Skin of body (tissue), 2 donors: ENCODE results near the gene FGD4. TPM values are rescaled to one million over a fixed set of nuclear protein-coding genes. Genes with fewer than 3 reads are reported as not detected.

Experiments used
- DNase-seq: peaks from one replicate; lab custom pipeline; 2025; lab: John Stamatoyannopoulos, UW
- total RNA-seq: library from RNA; depleted of rRNA; stranded (reverse); fragments of >200 nt; gene quantifications from one replicate; pipeline ENCODE4 v1.2.3, GENCODE V29; 2014

Gene FGD4
- total RNA-seq, 1 donor from 2014 or later: 21.9 TPM

- DNase-seq: no peak
Measured at GRCh38 chr12:32604565-32604964, 205.2 kb downstream of the FGD4 start.

- DNase-seq: no peak
Measured at GRCh38 chr12:32605326-32606095, 206.2 kb downstream of the FGD4 start.

GRCh38 chr12:32606443-32606842, 207.1 kb downstream of the FGD4 start:
- DNase-seq: no peak

- DNase-seq: no peak
Measured at GRCh38 chr12:32609966-32610365, 210.6 kb downstream of the FGD4 start.

DNA sequence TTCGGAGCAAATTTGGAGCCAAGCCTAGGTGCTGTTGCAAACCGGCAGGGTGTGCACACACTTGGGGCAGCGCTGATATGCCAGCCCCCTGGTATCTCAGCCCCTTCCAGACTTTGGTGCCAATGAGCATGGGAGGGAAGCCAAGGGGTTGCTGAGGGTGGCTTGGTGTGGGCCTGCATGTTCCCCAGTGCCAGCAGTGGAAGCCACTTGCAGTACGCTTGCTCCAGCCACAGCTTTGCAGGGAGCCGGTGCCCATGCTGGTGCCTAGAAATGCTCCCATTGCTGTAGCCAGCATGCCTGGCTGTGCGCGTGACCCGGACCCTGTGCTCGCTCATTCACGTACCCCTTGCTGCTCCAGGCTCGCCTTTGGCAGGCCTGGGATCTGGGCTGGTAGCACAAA, 212.6 kb downstream of the FGD4 start:
- no peak for DNase-seq

- no peak for DNase-seq
Measured at GRCh38 chr12:32612658-32613614, 213.6 kb downstream of the FGD4 start.

GRCh38 chr12:32615441-32615840, 216.1 kb downstream of the FGD4 start:
- DNase-seq: no peak

DNA sequence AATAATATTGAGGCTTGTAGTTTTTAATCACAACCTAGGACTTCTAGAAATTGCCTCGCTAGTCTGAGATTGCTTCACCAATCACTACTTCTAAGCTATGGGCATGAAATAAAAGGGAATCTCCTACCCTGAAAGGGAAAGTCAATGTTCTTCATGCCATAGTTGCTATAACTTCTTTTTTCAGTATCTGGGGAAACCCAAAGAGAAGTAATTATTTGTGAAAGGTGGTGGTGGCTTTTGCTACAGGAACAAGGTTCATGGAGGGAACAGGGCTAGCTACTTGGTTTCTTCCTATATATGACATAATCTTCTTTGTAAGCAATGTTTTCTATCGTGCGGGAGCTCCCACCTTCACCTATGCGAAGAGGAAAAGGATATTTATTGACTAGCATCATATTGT, 218.2 kb downstream of the FGD4 start:
- no peak for DNase-seq

GRCh38 chr12:32618115-32618514, 218.8 kb downstream of the FGD4 start:
- DNase-seq: no peak

GRCh38 chr12:32627976-32628375, 228.6 kb downstream of the FGD4 start:
- no peak for DNase-seq

GRCh38 chr12:32641287-32641901, 242.0 kb downstream of the FGD4 start:
- no peak for DNase-seq

DNA sequence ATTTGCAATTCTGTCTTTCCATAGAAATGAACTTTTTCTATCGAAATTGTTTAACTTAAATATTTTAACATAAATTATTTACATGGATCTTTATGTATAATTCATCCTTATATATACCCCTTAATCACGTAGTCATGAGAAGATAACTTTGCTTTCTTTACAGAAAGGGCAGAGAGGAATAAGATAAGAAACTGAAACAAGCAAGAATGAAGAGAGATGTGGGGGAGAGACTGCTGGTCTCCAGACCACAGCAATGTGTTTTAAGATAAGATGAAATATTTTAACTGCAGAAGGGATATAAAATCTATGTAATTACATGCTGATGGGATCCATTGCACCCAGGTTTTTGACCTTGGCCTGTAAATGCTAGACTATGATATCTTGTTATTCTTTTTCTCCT, 245.1 kb downstream of the FGD4 start:
- no peak for DNase-seq

DNA sequence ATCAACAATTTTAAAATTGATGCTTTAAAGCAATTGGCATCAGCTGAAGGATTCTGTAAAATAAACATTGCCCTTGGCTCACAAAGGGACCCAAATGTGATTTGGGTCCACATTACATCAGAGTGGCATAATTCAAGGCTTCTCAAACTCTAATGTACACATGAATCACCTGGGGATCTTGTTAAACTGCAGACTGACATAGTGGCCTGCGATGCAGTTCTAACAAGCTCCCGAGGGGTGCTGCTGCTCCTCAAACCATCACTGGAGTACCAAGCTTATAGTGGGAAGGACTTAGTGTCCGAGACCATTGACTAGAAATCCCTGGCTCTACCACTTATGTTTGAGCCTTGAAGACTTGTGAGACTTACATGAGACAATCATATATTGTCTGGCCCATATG, 247.9 kb downstream of the FGD4 start:
- no peak for DNase-seq

DNA sequence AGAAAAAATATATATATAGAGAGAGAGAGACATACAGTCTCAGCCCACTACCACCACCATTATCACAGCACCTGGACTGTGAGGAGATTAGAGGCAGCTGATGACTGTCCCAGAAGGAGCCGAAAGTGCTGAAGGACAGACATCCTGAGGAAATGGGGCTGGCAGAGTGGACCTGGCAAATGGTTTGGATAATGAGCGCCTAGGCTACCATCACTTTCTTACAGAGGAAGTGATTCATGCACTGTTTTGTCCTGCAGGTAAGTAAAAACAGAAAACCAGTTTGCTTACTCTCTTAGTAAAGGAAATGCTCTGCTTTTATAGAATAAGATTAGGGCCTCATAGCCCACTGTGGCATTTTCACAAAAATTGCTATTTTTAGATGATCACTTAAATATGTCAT, 251.2 kb downstream of the FGD4 start:
- no peak for DNase-seq

DNA sequence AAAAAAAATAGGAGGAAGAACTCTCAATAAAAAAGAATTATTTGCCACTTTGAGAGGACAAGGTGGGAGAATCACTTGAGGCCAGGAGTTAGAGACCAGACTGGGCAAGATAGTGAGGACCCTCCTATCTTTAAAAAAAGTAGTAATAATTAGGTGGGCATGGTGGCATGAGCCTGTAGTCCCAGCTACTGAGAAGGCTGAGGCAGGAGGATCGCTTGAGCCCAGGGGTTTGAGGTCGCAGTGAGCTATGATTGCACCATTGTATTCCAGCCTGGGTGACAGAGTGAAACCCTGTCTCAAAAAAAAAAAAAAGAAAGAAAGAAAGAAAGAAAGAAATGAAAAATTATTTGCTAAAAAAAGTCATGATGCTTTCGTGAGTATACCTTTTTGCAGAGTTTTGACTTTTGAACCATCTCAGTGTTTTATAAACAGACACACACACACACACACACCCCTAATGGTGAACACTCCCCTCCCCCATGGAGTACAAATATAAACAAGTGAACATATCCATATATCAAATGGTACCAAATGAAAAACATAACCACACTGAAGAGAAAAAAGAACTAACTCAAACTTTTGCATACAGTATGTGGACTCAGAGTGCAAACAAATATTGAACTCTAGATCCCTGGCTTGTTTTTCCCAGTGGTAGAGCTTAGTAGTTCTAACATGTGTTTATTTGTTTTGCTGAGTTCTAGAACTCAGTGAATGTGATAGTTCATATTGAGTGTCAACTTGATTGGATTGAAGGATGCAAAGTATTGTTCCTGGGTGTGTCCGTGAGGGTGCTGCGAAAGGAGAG, 252.0 kb downstream of the FGD4 start:
- DNase-seq: no peak

- DNase-seq: no peak
Measured at GRCh38 chr12:32651956-32652210, 252.5 kb downstream of the FGD4 start.

DNA sequence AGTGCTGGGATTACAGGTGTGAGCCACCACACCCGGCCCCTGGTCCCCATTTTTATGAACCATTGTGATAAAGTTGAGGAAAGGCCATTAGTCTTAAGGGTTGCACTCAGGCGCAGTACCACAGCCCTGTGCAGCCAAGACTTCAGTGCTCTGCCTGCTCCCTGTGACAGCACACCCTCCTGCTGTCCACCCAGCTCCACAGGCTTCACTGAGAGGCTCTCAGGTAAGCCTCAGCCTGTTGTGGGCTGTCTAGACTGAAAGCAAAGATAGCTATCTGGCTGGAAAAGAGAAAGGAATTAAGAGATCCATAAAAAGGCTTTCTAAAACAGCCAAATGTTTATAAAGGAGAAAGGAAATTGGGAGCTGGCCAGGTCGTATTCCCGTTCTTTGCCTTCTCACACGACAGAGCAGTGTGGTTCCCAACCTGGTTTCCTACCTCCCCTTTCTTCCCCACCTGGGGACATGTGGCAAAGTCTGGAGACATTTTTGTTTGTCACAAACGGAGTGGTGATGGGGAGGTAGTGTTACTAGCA, 260.6 kb downstream of the FGD4 start:
- no peak for DNase-seq

DNA sequence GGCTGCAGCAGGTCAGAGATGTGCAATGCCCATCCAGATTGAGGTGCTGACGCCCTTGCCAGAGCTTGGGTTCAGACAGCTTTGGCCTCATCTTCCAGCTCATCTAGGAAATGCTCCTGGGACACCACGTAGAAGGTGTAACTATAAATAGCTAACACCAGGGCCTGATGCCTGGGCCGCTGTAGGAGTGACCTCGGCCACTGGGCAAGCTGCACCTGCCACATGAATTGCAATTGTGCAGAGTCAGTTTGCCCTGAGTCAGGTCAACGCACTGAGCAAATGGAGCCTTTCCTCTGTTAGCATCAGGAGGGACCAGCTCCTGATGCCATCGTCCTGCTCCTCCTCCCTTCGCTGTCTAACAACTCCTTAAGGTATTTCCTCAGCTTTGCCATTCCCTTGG, 262.3 kb downstream of the FGD4 start:
- DNase-seq: no peak

GRCh38 chr12:32662665-32663064, 263.3 kb downstream of the FGD4 start:
- DNase-seq: no peak

GRCh38 chr12:32666018-32666417, 266.7 kb downstream of the FGD4 start:
- DNase-seq: no peak

DNA sequence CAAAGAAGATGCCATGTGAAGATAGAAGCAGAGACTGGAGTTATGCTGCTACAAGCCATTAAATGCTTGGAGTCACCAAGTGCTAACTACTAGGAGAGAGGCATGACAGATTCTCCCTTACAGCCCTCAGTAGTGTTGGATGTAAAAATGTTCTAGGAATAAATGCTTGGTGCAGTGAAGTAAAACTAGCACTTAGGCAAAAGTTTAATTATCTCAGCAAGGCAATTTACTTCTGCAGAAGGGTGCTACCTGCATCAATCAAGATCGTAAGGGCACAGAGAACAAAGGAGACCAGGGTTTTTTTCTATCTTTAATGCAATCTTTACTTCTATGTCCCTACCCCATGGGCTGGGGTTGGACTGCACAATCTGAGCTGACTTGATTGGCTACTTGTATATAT, 270.2 kb downstream of the FGD4 start:
- DNase-seq: no peak
